ENCODE data around the gene LIMS4. TPM values are rescaled to one million over a fixed set of nuclear protein-coding genes. Genes with fewer than 3 reads are reported as not detected.
A peak's percentile ranks its signal among the peaks of the same experiment; 100 is the strongest.
"Not testable (repeated sequence)": the region's sequence is repeated elsewhere in the genome, so short reads cannot be mapped to it uniquely, and the experiment has no call there.

LIMS4 gene
- total and polyA plus RNA-seq, 2 of the 13 experiments (the other 11 are each of a cell fraction or from before 2014, with no cell fraction given): 0.86 to 1.1 TPM

- FAIRE-seq; H3K4me2 ChIP-seq (ENCODE audit: low read depth, low read length); in situ Hi-C loops (cut with HindIII; ENCODE audit: extremely low pct_ligation_motif_present, low pct_unique_long_range_greater_than_20kb); CTCF ChIA-PET (ENCODE audit: low intra/inter-chr PET ratio, low total read pairs); H3K27ac ChIP-seq (ENCODE audit: extremely low read length, insufficient read depth, low read length); H3K4me1 ChIP-seq (ENCODE audit: insufficient read depth, low read length); ATAC-seq; H3K9me3 ChIP-seq (ENCODE audit: low read length); H2AFZ ChIP-seq (ENCODE audit: low read length); H3K27me3 ChIP-seq (ENCODE audit: control insufficient read depth in 1 of 2, insufficient read depth in 2 of 2, low read length in 2 of 2); H3K36me3 ChIP-seq (replicated peaks in 1 of 2; ENCODE audit: control insufficient read depth in 1 of 2, insufficient read depth in 2 of 2, low read length in 2 of 2); DNase-seq (ENCODE audit: low spot score); H3K9ac ChIP-seq (ENCODE audit: insufficient read depth, low read depth, low read length); BruUV-seq (replicated peaks); H4K20me1 ChIP-seq (ENCODE audit: insufficient read depth, low read length); intact Hi-C loops (cut with micrococcal nuclease; ENCODE audit: unreplicated experiment); POLR2A ChIA-PET; H3K4me3 ChIP-seq (replicated peaks in 1 of 3; ENCODE audit: insufficient read depth in 1 of 3, low read depth in 2 of 3, low read length in 3 of 3); H3K79me2 ChIP-seq (ENCODE audit: insufficient read depth, low read length): not testable (repeated sequence)
- no CpG with 5 or more reads among the region's 4 CpGs for WGBS (ENCODE audit: low lambda C conversion rate)
These were observed 7.5 kb upstream of the LIMS4 start for GRCh38 chr2:110480084-110480483.

DNA sequence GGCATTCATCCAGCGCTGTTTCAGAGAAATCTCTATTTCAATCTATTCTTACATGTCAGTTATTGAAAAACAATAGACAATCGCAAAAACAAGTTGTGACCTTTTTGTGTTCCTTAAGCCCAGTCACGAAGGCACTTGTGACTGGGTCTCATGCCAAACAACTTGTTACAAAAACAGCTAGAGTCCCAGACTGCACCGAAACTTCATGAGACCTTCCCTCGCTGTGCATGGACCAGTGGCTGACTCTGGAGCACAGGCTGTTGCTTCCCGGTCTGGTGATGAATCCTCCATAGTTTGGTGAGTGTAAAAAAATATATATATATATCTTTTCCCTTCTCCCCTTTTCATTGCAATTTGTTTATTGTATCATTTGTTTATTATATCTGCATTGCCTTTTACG, 4.8 kb upstream of the LIMS4 start:
- no CpG with 5 or more reads among the region's 7 CpGs for WGBS (ENCODE audit: low lambda C conversion rate)

GRCh38 chr2:110476952-110477351, 4.3 kb upstream of the LIMS4 start:
- intact Hi-C loops (cut with micrococcal nuclease; ENCODE audit: unreplicated experiment); H3K4me2 ChIP-seq (ENCODE audit: low read depth, low read length); BruUV-seq (replicated peaks); H3K4me3 ChIP-seq (replicated peaks in 1 of 3; ENCODE audit: insufficient read depth in 1 of 3, low read depth in 2 of 3, low read length in 3 of 3); H3K9me3 ChIP-seq (ENCODE audit: low read length); H3K79me2 ChIP-seq (ENCODE audit: insufficient read depth, low read length); H3K27ac ChIP-seq (ENCODE audit: extremely low read length, insufficient read depth, low read length); H3K9ac ChIP-seq (ENCODE audit: insufficient read depth, low read depth, low read length); H3K27me3 ChIP-seq (ENCODE audit: control insufficient read depth in 1 of 2, insufficient read depth in 2 of 2, low read length in 2 of 2); CTCF ChIA-PET (ENCODE audit: low intra/inter-chr PET ratio, low total read pairs); in situ Hi-C loops (cut with HindIII; ENCODE audit: extremely low pct_ligation_motif_present, low pct_unique_long_range_greater_than_20kb); H2AFZ ChIP-seq (ENCODE audit: low read length); POLR2A ChIA-PET; H3K4me1 ChIP-seq (ENCODE audit: insufficient read depth, low read length); H3K36me3 ChIP-seq (replicated peaks in 1 of 2; ENCODE audit: control insufficient read depth in 1 of 2, insufficient read depth in 2 of 2, low read length in 2 of 2); DNase-seq (ENCODE audit: low spot score); FAIRE-seq; H4K20me1 ChIP-seq (ENCODE audit: insufficient read depth, low read length): not testable (repeated sequence)
- WGBS (ENCODE audit: low lambda C conversion rate): no CpG with 5 or more reads among the region's 6 CpGs
- ATAC-seq: peak; percentile 33; the same call in 2 of the 3 replicates

More for the DNA sequence above, 4.8 kb upstream of the LIMS4 start:
- POLR2A ChIA-PET; CTCF ChIA-PET (ENCODE audit: low intra/inter-chr PET ratio, low total read pairs); H3K4me1 ChIP-seq (ENCODE audit: insufficient read depth, low read length); H4K20me1 ChIP-seq (ENCODE audit: insufficient read depth, low read length); H3K4me2 ChIP-seq (ENCODE audit: low read depth, low read length); H3K79me2 ChIP-seq (ENCODE audit: insufficient read depth, low read length); DNase-seq (ENCODE audit: low spot score); H3K27ac ChIP-seq (ENCODE audit: extremely low read length, insufficient read depth, low read length); H3K9me3 ChIP-seq (ENCODE audit: low read length); H3K9ac ChIP-seq (ENCODE audit: insufficient read depth, low read depth, low read length); in situ Hi-C loops (cut with HindIII; ENCODE audit: extremely low pct_ligation_motif_present, low pct_unique_long_range_greater_than_20kb); FAIRE-seq; H3K4me3 ChIP-seq (replicated peaks in 1 of 3; ENCODE audit: insufficient read depth in 1 of 3, low read depth in 2 of 3, low read length in 3 of 3); H3K27me3 ChIP-seq (ENCODE audit: control insufficient read depth in 1 of 2, insufficient read depth in 2 of 2, low read length in 2 of 2); H2AFZ ChIP-seq (ENCODE audit: low read length); H3K36me3 ChIP-seq (replicated peaks in 1 of 2; ENCODE audit: control insufficient read depth in 1 of 2, insufficient read depth in 2 of 2, low read length in 2 of 2); intact Hi-C loops (cut with micrococcal nuclease; ENCODE audit: unreplicated experiment); BruUV-seq (replicated peaks): not testable (repeated sequence)
- ATAC-seq: 0 out of 3 replicates have a peak, but pooled peaks have one; percentile 25

DNA sequence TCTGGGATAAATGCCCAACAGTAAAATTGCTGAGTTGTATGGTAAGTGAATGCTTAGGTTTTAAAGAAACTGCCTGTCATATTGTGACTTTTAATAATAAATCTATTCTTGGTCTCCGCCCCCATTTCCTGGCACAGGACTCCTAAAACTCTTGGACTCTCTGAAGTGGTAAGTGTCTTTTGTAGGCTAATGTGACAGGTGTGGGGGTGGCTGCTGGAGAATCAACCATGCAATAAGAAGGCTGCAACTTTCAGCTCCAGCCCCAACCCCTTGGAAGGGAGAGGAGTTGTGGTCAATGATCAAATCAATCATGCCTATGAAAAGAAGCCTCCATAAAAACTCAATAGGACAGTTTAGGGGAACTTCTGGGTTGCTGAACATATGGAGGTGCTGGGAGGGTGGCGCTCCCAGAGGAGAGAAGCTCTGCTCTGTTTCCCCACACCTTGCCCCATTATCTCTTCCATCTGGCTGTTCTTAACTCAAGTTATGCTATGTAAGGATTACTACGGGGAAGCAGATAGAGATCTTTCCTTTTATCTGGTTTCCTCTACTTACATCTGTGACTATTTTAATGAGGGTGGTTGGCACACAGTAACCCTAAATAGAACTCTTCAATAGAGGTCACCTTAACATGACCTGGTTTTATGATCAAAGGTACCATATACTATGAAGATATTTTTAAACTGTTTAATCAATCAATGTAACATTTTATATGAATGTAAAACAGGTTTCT, 3.2 kb upstream of the LIMS4 start:
- CTCF ChIA-PET (ENCODE audit: low intra/inter-chr PET ratio, low total read pairs); H3K4me3 ChIP-seq (replicated peaks in 1 of 3; ENCODE audit: insufficient read depth in 1 of 3, low read depth in 2 of 3, low read length in 3 of 3); H2AFZ ChIP-seq (ENCODE audit: low read length); H3K79me2 ChIP-seq (ENCODE audit: insufficient read depth, low read length); H3K4me1 ChIP-seq (ENCODE audit: insufficient read depth, low read length); POLR2A ChIA-PET; H3K4me2 ChIP-seq (ENCODE audit: low read depth, low read length); H3K27ac ChIP-seq (ENCODE audit: extremely low read length, insufficient read depth, low read length); H4K20me1 ChIP-seq (ENCODE audit: insufficient read depth, low read length); H3K9me3 ChIP-seq (ENCODE audit: low read length); H3K9ac ChIP-seq (ENCODE audit: insufficient read depth, low read depth, low read length); intact Hi-C loops (cut with micrococcal nuclease; ENCODE audit: unreplicated experiment); ATAC-seq; H3K27me3 ChIP-seq (ENCODE audit: control insufficient read depth in 1 of 2, insufficient read depth in 2 of 2, low read length in 2 of 2); H3K36me3 ChIP-seq (replicated peaks in 1 of 2; ENCODE audit: control insufficient read depth in 1 of 2, insufficient read depth in 2 of 2, low read length in 2 of 2); BruUV-seq (replicated peaks); DNase-seq (ENCODE audit: low spot score); in situ Hi-C loops (cut with HindIII; ENCODE audit: extremely low pct_ligation_motif_present, low pct_unique_long_range_greater_than_20kb); FAIRE-seq: not testable (repeated sequence)
- no CpG with 5 or more reads among the region's 3 CpGs for WGBS (ENCODE audit: low lambda C conversion rate)

Data from HepG2 (cell line).